Measurements from ENCODE around the gene GABARAPL1. TPM values are rescaled to one million over a fixed set of nuclear protein-coding genes. Genes with fewer than 3 reads are reported as not detected.

Gene GABARAPL1
- 44.2 and 47.0 TPM in 2 replicates for total RNA-seq

DNA sequence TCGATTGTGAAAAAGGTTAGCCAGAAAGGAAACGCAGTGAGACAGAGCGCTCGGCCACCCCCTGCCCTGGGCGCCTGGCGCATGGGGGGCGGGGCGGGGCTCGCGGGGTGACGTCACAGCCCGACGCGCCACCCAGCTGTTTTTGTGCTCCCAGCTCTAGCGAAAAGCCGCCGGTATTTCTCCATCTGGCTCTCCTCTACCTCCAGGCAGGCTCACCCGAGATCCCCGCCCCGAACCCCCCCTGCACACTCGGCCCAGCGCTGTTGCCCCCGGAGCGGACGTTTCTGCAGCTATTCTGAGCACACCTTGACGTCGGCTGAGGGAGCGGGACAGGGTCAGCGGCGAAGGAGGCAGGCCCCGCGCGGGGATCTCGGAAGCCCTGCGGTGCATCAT, at the start of gene GABARAPL1:
GABARAPL1 (plus strand) TSS at position 139 of the 393 bp plus-strand sequence; CDS start at position 392, 253 bp downstream.
- Histone ChIP-seq H3K4me3 (ENCODE audit: low read depth, low read length) (peak within 1 kb of the TSS; percentile 69), H3K27me3 (ENCODE audit: control insufficient read depth, insufficient read depth, low read length) (no peaks in the 10 kb centered on the region), H3K36me3 (ENCODE audit: control insufficient read depth, insufficient read depth, low read length) (no peaks in the 10 kb centered on the region)
- no peak for DNase-seq (ENCODE audit: low read depth)
- TF ChIP-seq, protein P1, sequence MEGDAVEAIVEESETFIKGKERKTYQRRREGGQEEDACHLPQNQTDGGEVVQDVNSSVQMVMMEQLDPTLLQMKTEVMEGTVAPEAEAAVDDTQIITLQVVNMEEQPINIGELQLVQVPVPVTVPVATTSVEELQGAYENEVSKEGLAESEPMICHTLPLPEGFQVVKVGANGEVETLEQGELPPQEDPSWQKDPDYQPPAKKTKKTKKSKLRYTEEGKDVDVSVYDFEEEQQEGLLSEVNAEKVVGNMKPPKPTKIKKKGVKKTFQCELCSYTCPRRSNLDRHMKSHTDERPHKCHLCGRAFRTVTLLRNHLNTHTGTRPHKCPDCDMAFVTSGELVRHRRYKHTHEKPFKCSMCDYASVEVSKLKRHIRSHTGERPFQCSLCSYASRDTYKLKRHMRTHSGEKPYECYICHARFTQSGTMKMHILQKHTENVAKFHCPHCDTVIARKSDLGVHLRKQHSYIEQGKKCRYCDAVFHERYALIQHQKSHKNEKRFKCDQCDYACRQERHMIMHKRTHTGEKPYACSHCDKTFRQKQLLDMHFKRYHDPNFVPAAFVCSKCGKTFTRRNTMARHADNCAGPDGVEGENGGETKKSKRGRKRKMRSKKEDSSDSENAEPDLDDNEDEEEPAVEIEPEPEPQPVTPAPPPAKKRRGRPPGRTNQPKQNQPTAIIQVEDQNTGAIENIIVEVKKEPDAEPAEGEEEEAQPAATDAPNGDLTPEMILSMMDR (IDR thresholded peaks at IDR 0.05; ENCODE audit: insufficient read depth, low read length, poor library complexity, severe bottlenecking) = no peak

DNA sequence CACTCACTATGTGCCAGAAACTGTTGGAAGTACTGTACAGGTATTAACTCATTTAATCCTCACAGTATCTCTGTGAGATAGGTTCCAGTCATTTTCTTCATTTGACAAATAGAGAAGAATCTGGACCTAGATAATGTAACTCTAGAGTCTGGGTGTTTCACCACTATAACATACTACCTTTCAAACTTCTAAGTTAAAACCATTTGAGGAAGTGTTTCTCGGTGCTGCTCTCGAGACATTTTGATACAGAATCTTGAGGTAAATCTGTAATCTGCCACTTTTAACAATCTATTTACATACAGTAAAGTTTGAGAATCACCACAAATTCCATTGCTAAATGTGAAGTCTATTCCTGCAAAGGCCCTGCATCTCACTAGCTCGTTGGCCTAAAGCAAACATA, 49.6 kb upstream of the GABARAPL1 start:
- no peaks in the 10 kb centered on the region for H3K27me3 ChIP-seq (ENCODE audit: control insufficient read depth, insufficient read depth, low read length)
- no peak overlapping the region for H3K4me3 ChIP-seq (ENCODE audit: low read depth, low read length)
- DNase-seq (ENCODE audit: low read depth) = no peak
- H3K36me3 ChIP-seq (ENCODE audit: control insufficient read depth, insufficient read depth, low read length) = no peaks in the 10 kb centered on the region
- TF ChIP-seq, protein P1 (IDR thresholded peaks at IDR 0.05; ENCODE audit: insufficient read depth, low read length, poor library complexity, severe bottlenecking) = no peak

DNA sequence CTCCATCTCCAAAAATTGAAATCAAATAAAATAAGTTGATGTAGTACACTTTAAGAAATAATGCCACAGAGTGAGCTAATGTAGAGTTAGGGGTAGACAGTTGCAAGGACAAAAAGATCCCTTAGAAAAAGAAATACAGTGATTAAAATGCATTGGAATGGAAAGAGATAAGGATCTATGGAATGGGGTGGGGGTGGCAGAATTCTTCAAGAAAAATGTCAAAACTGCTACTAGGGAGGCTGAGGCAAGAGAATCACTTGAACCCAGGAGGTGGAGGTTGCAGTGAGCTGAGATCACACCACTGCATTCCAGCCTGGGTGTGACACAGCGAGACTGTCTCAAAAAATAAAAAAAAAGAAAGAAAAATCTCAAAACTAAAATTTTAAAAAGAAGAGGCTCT, 47.3 kb upstream of the GABARAPL1 start:
- H3K36me3 ChIP-seq (ENCODE audit: control insufficient read depth, insufficient read depth, low read length) = no peaks in the 10 kb centered on the region
- DNase-seq (ENCODE audit: low read depth) = no peak
- TF ChIP-seq, protein P1 (IDR thresholded peaks at IDR 0.05; ENCODE audit: insufficient read depth, low read length, poor library complexity, severe bottlenecking) = no peak
- H3K27me3 ChIP-seq (ENCODE audit: control insufficient read depth, insufficient read depth, low read length) = no peaks in the 10 kb centered on the region
- H3K4me3 ChIP-seq (ENCODE audit: low read depth, low read length) = no peak overlapping the region

DNA sequence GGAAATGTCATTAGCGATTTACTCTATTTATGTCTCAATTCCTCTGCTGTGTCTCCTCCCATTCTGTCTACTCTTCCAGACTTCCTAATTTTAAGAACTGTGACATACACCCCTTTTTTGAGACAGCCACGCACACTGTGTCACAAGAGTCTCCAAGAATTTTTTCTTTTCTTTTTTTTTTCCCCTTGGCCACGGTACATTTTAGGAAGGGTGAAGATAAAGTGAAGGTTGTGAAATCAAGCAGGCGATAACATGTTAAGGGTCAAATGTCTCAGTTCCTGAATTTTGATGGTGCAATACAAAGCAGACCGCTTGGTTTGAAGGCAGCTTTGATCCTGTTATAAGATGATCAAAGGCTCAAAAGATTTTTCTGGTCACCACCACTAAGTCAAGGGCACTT, 45.1 kb upstream of the GABARAPL1 start:
- Histone ChIP-seq H3K4me3 (ENCODE audit: low read depth, low read length) (no peak overlapping the region), H3K36me3 (ENCODE audit: control insufficient read depth, insufficient read depth, low read length) (no peaks in the 10 kb centered on the region), H3K27me3 (ENCODE audit: control insufficient read depth, insufficient read depth, low read length) (no peaks in the 10 kb centered on the region)
- no peak for DNase-seq (ENCODE audit: low read depth)
- TF ChIP-seq, protein P1 (IDR thresholded peaks at IDR 0.05; ENCODE audit: insufficient read depth, low read length, poor library complexity, severe bottlenecking) = no peak

DNA sequence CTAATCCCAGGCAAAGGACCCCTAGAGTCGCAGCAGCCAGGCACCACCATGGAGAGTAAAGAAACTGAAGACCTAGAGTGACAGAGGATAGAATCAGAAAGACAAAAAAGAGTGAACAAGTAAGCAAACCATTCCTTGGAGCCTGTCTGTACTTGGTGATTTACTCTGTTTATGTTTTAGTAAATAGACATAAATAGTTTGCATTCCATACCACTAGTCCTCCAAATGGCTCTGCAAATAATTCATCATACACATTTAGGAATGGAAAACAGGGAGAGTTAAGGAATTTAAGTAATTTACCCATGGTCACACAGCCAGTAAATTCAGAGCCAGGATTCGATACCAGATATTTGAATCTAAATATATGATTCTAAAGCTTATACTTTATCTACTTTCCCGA, 43.6 kb upstream of the GABARAPL1 start:
- Histone ChIP-seq H3K4me3 (ENCODE audit: low read depth, low read length) (no peak overlapping the region), H3K36me3 (ENCODE audit: control insufficient read depth, insufficient read depth, low read length) (no peaks in the 10 kb centered on the region), H3K27me3 (ENCODE audit: control insufficient read depth, insufficient read depth, low read length) (no peaks in the 10 kb centered on the region)
- TF ChIP-seq, protein P1 (IDR thresholded peaks at IDR 0.05; ENCODE audit: insufficient read depth, low read length, poor library complexity, severe bottlenecking) = no peak
- DNase-seq (ENCODE audit: low read depth) = no peak

DNA sequence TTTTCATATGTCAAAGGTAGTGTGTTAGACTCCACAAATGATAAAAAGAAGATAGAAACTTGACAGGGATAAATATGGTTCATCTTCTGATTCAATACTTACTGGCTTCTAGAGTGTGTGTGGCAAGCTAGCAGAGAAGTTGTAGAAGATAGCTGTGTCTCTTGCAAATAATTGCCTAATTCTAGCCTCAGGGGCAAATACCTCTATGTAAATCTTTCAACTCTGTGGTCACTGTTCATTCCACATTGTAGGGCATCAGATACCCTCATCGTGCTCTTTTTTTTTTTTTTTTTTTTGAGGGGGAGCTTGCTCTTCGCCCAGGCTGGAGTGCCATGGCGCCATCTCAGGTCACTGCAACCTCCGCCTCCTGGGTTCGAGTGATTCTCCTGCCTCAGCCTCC, 42.5 kb upstream of the GABARAPL1 start:
- no peaks in the 10 kb centered on the region for H3K36me3 ChIP-seq (ENCODE audit: control insufficient read depth, insufficient read depth, low read length)
- H3K4me3 ChIP-seq (ENCODE audit: low read depth, low read length) = no peak overlapping the region
- no peak for DNase-seq (ENCODE audit: low read depth)

More for the DNA sequence above, 42.5 kb upstream of the GABARAPL1 start:
- no peaks in the 10 kb centered on the region for H3K27me3 ChIP-seq (ENCODE audit: control insufficient read depth, insufficient read depth, low read length)
- TF ChIP-seq, protein P1 (IDR thresholded peaks at IDR 0.05; ENCODE audit: insufficient read depth, low read length, poor library complexity, severe bottlenecking) = no peak
